ENCODE measurements around the gene SLIT3. TPM values are rescaled to one million over a fixed set of nuclear protein-coding genes. Genes with fewer than 3 reads are reported as not detected.
A peak's percentile ranks its signal among the peaks of the same experiment; 100 is the strongest.

SLIT3 gene
- total and polyA plus RNA-seq, 2 donors from 2014 or later = 14.5 to 54.1 TPM

DNA sequence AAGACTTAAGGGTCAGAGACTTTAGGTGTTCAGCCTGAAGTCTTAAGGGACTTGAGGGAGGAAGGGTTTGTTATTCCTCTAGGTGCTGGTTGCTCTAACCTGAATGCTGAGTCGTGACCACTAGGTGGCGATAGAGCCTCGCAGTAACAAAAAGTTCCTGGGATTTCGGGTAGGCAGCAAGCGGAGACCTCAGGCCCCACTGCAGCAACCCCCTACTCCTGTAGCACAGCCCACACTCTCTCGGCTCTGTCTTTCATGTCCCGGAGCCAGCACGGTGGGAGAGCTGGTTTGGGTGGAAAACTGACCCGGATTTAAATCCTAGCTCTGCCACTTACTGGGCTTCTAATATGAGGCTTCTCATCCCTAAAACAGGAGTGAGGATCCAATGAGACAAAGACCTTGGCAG, 621.4 kb downstream of the SLIT3 start:
- H3K27ac ChIP-seq (ENCODE audit: low read depth in 2 of 2, low read length in 2 of 2) = no peak overlapping the region
- H3K36me3 ChIP-seq (ENCODE audit: control insufficient read depth in 2 of 3, insufficient read depth in 3 of 3, low read length in 3 of 3) = no peaks in the 10 kb centered on the region
- no peaks in the 10 kb centered on the region for H3K27me3 ChIP-seq (ENCODE audit: control insufficient read depth, insufficient read depth, low read length)
- H3K9ac ChIP-seq (ENCODE audit: low read length in 3 of 3) = no peak overlapping the region
- TF ChIP-seq, protein P1, sequence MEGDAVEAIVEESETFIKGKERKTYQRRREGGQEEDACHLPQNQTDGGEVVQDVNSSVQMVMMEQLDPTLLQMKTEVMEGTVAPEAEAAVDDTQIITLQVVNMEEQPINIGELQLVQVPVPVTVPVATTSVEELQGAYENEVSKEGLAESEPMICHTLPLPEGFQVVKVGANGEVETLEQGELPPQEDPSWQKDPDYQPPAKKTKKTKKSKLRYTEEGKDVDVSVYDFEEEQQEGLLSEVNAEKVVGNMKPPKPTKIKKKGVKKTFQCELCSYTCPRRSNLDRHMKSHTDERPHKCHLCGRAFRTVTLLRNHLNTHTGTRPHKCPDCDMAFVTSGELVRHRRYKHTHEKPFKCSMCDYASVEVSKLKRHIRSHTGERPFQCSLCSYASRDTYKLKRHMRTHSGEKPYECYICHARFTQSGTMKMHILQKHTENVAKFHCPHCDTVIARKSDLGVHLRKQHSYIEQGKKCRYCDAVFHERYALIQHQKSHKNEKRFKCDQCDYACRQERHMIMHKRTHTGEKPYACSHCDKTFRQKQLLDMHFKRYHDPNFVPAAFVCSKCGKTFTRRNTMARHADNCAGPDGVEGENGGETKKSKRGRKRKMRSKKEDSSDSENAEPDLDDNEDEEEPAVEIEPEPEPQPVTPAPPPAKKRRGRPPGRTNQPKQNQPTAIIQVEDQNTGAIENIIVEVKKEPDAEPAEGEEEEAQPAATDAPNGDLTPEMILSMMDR (IDR thresholded peaks at IDR 0.05; ENCODE audit: borderline replicate concordance, extremely low read depth, insufficient read depth) = peak; percentile 90
- no peak overlapping the region for H3K4me3 ChIP-seq (ENCODE audit: low read length in 3 of 3)
- DNase-seq (peak in 4 of 5 donors; percentile 87 to 92 (median 90)), FAIRE-seq (no peak)
- intact Hi-C loops (cut with DNase I) = no loop called here
- no peaks in the 10 kb centered on the region for H3K9me3 ChIP-seq (ENCODE audit: control insufficient read depth in 2 of 3, insufficient read depth in 1 of 3, low read length in 3 of 3)
- peaks cover 0 to 3% (median 0%) of the 10 kb centered on the region in 3 donors for H3K4me1 ChIP-seq (ENCODE audit: control insufficient read depth in 2 of 3, insufficient read depth in 2 of 3, low read depth in 1 of 3, low read length in 3 of 3)

DNA sequence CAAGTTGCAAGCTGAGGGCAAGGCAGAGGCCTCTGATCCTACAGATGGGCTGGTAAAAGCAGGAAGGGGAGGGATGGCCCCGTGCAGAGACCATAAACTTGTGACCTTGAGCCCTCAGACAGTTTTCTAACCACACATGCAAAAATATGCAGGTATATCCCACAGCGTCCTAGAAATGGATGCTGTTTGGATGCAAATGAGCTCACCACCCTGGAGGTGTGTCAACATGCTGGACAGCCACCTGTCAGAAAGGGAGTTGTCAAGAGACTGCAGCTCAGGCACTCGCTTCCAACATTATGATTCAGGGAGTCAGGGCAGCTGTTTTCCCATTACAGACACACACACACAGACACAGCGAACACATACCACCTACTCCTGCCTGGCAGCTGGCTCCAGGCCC, 624.4 kb downstream of the SLIT3 start:
- intact Hi-C loops (cut with DNase I) = no loop called here
- TF ChIP-seq, protein P1 (IDR thresholded peaks at IDR 0.05; ENCODE audit: borderline replicate concordance, extremely low read depth, insufficient read depth) = no peak
- no peak overlapping the region for H3K27ac ChIP-seq (ENCODE audit: low read depth in 2 of 2, low read length in 2 of 2)
- no peaks in the 10 kb centered on the region for H3K4me1 ChIP-seq (ENCODE audit: control insufficient read depth in 2 of 3, insufficient read depth in 2 of 3, low read depth in 1 of 3, low read length in 3 of 3)
- H3K9me3 ChIP-seq (ENCODE audit: control insufficient read depth in 2 of 3, insufficient read depth in 1 of 3, low read length in 3 of 3) = no peaks in the 10 kb centered on the region
- no peak for DNase-seq
- no peak for FAIRE-seq
- H3K36me3 ChIP-seq (ENCODE audit: control insufficient read depth in 2 of 3, insufficient read depth in 3 of 3, low read length in 3 of 3) = no peaks in the 10 kb centered on the region
- H3K27me3 ChIP-seq (ENCODE audit: control insufficient read depth, insufficient read depth, low read length) = no peaks in the 10 kb centered on the region
- no peak overlapping the region for H3K9ac ChIP-seq (ENCODE audit: low read length in 3 of 3)
- no peak overlapping the region for H3K4me3 ChIP-seq (ENCODE audit: low read length in 3 of 3)

DNA sequence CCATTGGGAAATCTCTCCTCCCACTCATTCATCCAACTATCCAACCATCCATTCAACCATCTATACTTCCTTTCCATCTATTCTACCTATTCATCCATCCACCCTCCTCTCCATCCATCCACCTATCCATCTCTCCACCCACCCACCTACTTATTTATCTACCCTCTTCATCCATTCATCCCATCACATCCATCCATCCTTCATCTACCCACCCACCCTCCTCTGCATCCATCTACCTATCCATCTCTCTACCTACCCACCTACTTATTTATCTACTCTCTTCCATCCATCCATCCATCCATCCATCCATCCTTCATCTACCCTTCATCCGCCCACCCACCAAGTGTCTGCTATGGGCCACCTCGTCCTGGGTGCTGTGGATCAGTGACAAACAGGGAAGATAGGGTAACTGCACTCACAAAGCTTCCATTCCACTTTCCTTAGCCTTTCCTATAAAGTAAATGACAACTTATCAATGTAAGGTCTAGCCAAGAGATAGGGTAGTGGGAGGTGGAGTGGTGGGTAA, 625.0 kb downstream of the SLIT3 start:
- Histone ChIP-seq H3K9ac (ENCODE audit: low read length in 3 of 3) (no peak overlapping the region), H3K9me3 (ENCODE audit: control insufficient read depth in 2 of 3, insufficient read depth in 1 of 3, low read length in 3 of 3) (no peaks in the 10 kb centered on the region), H3K36me3 (ENCODE audit: control insufficient read depth in 2 of 3, insufficient read depth in 3 of 3, low read length in 3 of 3) (no peaks in the 10 kb centered on the region), H3K27ac (ENCODE audit: low read depth in 2 of 2, low read length in 2 of 2) (no peak overlapping the region), H3K4me1 (ENCODE audit: control insufficient read depth in 2 of 3, insufficient read depth in 2 of 3, low read depth in 1 of 3, low read length in 3 of 3) (no peaks in the 10 kb centered on the region), H3K27me3 (ENCODE audit: control insufficient read depth, insufficient read depth, low read length) (no peaks in the 10 kb centered on the region), H3K4me3 (ENCODE audit: low read length in 3 of 3) (no peak overlapping the region)
- DNase-seq (no peak), FAIRE-seq (no peak)
- TF ChIP-seq, protein P1 (IDR thresholded peaks at IDR 0.05; ENCODE audit: borderline replicate concordance, extremely low read depth, insufficient read depth) = no peak
- intact Hi-C loops (cut with DNase I) = no loop called here
